Putamen (tissue), 1 donor: ENCODE results near the gene GEN1.

ENCODE experiments used
- DNase-seq: peaks from one replicate; pipeline ENCODE4 v3.0.0-alpha.2; 2016; ENCODE audit warnings: low spot score

GEN1 gene, protein sequence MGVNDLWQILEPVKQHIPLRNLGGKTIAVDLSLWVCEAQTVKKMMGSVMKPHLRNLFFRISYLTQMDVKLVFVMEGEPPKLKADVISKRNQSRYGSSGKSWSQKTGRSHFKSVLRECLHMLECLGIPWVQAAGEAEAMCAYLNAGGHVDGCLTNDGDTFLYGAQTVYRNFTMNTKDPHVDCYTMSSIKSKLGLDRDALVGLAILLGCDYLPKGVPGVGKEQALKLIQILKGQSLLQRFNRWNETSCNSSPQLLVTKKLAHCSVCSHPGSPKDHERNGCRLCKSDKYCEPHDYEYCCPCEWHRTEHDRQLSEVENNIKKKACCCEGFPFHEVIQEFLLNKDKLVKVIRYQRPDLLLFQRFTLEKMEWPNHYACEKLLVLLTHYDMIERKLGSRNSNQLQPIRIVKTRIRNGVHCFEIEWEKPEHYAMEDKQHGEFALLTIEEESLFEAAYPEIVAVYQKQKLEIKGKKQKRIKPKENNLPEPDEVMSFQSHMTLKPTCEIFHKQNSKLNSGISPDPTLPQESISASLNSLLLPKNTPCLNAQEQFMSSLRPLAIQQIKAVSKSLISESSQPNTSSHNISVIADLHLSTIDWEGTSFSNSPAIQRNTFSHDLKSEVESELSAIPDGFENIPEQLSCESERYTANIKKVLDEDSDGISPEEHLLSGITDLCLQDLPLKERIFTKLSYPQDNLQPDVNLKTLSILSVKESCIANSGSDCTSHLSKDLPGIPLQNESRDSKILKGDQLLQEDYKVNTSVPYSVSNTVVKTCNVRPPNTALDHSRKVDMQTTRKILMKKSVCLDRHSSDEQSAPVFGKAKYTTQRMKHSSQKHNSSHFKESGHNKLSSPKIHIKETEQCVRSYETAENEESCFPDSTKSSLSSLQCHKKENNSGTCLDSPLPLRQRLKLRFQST

GRCh38 chr2:17753803-17754663 lies at the start of gene GEN1, which contains the start of gene SMC6:
TSS of gene GEN1 (plus strand) at chr2:17754138. CDS start at chr2:17759944, 5,806 bp downstream.
TSS of gene SMC6 (minus strand) at chr2:17753810. CDS start at chr2:17745946, 7,864 bp downstream.
- peak; percentile 88 for DNase-seq

DNA sequence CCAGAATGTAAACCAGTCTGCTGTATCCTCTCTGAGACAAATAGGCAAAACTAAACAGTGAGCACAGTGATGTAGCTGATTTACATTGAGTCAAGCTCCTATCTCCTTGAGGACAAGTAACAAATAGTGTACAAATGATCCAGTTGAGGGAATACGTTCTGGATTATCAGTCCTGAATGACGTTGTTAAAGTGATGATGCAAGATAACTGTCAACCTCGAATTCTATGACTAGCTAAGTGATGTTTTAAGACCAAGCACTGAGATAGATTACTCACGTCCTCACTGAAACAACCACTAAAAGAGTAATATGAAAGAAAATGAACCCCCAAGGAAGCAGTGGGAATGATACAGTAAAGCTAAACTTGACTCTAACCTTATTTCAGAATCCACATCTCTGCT lies 47.1 kb upstream of the GEN1 start:
- no peak for DNase-seq

- no peak for DNase-seq
These were observed 45.4 kb upstream of the GEN1 start for GRCh38 chr2:17708501-17708900.

- no peak for DNase-seq
These were observed 44.0 kb upstream of the GEN1 start for GRCh38 chr2:17709897-17710296.

DNA sequence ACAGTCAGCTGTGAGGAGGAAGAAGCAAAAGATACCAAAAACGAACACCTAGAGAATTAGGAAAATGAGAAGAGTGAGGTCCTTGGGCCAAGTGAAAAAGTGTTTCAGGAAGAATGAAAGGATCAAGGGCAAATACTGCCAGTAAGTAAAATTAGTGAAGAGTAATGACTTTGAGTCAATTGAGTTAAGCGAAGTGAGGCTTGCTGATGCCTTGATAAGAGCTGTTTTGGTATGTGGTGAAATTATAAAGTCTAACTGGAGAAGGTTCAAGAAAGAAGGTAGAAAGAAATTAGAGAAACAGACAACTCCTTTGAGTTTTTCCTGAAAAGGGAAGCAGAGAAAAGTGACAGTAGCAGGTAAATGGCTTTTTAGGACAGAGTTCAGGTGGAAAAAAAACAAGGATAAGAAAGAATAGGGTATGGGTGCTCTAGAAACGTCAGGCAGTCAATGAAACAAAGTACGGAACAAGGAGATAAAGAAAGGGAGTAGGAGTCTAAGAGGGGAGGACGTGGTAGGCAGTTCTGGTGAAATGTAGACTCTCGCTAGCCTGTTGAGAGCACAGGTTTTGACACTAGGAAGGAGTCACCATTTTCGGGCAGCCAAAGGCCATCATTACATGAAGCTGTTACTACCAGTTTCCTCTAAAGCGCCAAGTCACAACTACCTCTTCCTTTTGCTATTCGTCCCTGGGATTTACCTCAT lies 43.2 kb upstream of the GEN1 start:
- DNase-seq, result no peak

- DNase-seq, result peak; percentile 14
These were observed 40.6 kb upstream of the GEN1 start for GRCh38 chr2:17713291-17713690.

DNA sequence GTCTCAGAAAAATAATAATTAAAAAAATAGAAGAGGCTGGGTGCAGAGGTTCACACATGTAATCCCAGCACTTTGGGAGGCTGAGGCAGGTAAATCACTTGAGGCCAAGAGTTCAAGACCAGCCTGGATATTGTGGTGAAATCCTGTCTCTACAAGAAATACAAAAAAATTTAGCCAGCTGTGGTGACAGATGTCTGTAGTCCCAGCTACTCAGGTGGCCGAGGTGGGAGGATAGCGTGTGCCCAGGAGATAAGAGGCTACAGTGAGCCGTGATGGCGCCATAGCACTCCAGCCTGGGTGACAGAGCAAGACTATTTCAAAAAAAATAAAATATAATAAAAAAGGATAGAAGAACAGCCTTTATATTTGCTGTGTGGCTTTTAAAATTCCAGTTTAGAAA lies 36.3 kb upstream of the GEN1 start:
- DNase-seq, result no peak

GRCh38 chr2:17718689-17719088 lies 35.2 kb upstream of the GEN1 start:
- DNase-seq, result no peak

DNA sequence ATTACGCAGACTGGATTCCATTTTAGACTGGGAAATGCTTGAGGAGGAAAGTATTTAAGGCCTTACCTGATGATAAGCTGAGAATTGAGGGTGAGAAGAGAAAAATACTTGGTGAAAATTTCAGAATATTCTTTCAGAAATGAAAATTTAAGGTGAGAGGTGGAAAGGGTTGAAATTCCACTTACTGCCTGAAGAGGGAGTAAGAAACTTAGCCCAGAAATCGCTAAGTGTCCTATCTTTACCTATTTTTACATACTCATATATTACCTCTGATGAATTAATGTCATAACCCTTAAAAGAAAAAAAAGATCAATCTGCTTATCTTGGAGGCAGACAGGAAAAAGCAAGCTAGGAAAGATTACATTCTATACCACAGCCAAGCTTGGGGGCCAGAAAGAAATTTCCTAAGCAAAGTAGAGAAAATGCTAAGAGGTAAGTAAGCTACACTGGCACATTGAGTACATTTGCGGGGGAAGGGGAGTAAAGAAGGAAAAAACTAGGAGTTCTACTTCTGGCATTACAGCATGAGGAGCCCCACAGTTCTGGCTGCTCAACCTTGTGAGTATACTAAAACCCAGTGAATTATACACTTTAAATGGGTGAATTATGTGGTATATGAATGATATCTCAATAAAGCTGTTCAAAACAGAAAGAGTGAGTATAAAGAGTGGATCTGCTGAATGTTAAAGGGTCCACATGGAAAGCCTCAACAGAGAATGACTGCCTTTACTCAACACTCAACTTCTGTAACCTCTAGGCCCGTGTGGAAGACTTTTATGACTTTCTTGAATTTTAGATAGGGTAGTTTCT lies 34.2 kb upstream of the GEN1 start:
- no peak for DNase-seq

DNA sequence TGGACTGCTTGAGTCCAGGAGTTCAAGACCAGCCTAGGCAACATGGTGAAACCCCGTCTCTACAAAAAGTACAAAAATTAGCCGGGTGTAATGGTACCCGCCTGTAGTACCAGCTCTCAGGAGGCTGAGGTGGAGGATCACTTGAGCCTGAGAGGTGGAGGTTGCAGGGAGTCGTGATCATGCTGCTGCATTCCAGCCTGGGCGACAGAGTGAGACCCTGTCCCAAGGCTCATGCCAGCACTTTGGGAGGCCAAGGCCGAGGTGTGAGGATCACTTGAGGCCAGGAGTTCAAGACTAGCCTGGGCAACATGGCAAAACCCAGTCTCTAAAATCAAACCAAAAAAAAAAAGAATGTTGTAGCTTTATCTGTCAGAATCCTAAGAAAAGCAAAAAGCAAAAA lies 25.7 kb upstream of the GEN1 start:
- no peak for DNase-seq

GRCh38 chr2:17729880-17730279 lies 24.1 kb upstream of the GEN1 start:
- DNase-seq, result no peak

DNA sequence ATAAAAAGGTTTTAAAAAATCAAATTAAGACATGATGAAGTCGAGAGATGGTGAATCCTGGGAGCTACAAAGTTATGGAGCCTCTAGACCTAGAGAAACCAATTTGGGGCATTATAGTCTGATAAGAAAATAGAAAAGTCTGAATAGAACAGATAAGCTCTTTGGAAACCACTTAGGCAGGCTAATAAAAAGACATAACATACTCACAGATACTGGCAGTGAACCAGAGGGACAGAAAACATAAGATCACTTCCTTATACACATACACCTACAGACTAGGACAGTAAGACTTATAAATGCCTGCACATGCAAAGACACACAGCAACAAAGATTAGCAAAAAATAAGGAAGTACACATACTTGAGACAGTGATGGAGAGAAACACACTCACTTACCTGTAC lies 20.3 kb upstream of the GEN1 start:
- DNase-seq, result no peak

DNA sequence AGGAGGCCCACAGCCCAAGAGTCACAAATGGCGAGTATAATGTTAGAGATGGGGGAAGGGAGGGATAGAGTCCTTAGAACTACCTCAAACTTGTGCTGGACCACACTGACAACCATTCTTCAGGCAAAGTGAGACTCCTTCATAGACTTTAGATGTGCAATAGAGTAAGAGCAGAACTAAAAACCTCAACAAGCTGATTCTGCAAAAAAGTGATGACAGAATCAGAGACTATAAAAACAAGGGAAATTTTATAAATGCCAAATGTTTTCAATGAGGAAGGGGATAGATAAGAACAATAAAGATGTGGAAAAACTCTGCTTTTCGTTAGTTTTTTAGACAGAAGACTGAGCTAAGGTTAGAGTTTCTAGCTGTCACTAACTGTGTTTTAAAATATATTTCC lies 18.1 kb upstream of the GEN1 start:
- DNase-seq, result no peak

DNA sequence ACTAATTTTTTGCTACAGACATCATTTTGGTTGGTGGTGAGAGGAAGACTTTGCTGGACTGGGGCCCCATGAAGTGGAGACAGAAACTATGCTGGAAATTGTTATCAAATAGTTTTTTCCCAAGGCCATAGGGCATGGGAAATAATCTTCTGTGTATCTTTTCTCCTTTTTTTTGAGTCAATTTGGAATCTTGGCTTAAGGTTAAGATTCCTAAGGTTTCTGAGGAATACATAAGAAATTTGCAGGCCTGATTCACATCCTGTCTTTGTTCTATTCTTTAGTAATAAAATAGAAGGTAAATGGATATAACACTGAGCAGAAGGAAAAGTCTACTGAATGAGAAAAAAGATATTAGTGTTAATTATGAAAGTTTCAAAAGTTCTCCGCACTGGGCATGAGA lies 16.9 kb upstream of the GEN1 start:
- DNase-seq, result no peak

GRCh38 chr2:17740203-17740602 lies 13.7 kb upstream of the GEN1 start:
- no peak for DNase-seq

GRCh38 chr2:17747684-17748452 lies 6.1 kb upstream of the GEN1 start:
- DNase-seq, result no peak

GRCh38 chr2:17748745-17749144 lies 5.2 kb upstream of the GEN1 start:
- no peak for DNase-seq

DNA sequence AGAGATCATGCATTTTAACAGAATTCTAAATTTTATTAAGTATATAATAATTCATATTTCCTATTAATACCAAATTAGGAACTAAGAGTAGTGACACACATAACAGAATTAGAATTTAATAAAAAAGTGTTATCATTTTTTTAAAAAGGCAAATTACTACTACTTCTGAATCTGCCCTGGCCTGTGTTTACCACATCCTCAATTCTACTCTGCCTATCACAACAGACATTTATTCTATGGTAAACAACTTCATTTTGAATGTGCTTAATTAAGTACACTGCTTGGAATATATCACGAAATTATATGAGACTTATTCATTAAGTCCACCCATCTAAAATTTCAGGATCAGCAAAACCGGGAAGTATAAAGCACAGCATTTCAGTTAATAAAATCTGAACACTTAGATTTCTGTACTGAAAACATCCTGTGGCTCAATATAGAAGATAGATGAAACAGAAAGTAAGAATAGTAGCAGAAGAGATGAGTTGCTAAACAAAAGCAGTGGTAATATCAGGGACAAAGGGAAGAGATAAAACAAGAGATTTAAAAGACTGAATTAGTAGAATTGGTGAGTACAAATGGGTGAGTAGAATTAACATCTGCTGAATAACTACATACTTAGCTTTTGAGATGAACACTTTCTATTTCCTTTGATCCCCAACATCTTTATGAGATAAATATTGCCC lies 4.0 kb upstream of the GEN1 start:
- no peak for DNase-seq

DNA sequence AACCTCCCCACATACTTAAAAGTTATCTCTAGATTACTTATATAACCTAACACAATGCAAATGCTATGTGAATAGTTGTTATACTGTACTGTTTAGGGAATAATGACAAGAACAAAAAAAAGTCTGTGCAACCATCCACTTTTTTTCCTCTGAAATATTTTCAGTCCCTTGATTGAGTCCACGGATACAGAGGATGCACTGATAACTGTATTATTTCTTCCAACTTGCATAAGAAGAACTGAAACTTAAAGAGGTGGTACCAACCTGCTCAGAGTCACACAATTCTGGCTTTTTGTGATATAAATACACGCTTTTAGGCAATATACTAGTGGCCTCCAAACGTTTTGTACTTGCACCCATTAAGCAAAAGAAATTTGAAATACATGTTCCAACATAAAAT lies 1.7 kb upstream of the GEN1 start:
- no peak for DNase-seq
